HEK293 (cell line): ENCODE results near the gene ZNF579.

Experiments
- CTCF ChIA-PET: fragments of 350-600 bp; formaldehyde crosslinking; extraction: SDS; loops from one replicate; lab custom pipeline; 2021; ENCODE audit warnings: antibody characterized with exemption; lab: Yijun Ruan, JAX
- POLR2A ChIA-PET: fragments of 300-600 bp; formaldehyde crosslinking; extraction: SDS; loops from one replicate; lab custom pipeline; 2020; ENCODE audit warnings: antibody characterized with exemption, inconsistent platforms; lab: Yijun Ruan, JAX
- H3K27ac ChIP-seq: fragments of 200-500 bp; sonication (Bioruptor generic); 2 replicates; pipeline ENCODE4 v1.5.1; 2014; ENCODE audit warnings: low read depth, low read length, control low read depth, inconsistent platforms; ENCODE audit errors: extremely low read depth
- H3K36me3 ChIP-seq, 2 experiments: fragments of 200-500 bp in 1 of 2; sonication (Bioruptor generic) in 1 of 2; 1 replicate in 1 of 2; 2 replicates in 1 of 2; pipeline ENCODE4 v1.5.1; 2014 to 2017; ENCODE audit warnings: inconsistent platforms in 2 of 2, low read length in 2 of 2; ENCODE audit not compliant: control insufficient read depth in 2 of 2, insufficient read depth in 1 of 2
- H3K4me1 ChIP-seq: fragments of 200-500 bp; sonication (Bioruptor generic); 2 replicates; pipeline ENCODE4 v1.5.1; 2014; ENCODE audit warnings: mild to moderate bottlenecking, low read length, inconsistent platforms; ENCODE audit not compliant: control insufficient read depth, insufficient read depth
- H3K4me3 ChIP-seq: 2 replicates; pipeline ENCODE4 v1.5.1; 2011; ENCODE audit warnings: low read depth, mild to moderate bottlenecking, control low read depth, low read length, moderate library complexity
- H3K9me3 ChIP-seq: fragments of 200-500 bp; sonication (Bioruptor generic); 2 replicates; pipeline ENCODE4 v1.5.1; 2014; ENCODE audit warnings: low read depth, low read length, inconsistent platforms; ENCODE audit not compliant: control insufficient read depth, insufficient read depth
- KLF8 ChIP-seq: fragments of 450-650 bp; formaldehyde crosslinking; IDR thresholded peaks from 2 replicates; pipeline ENCODE4 v1.5.1; 2016; ENCODE audit warnings: missing biosample characterization, missing genetic modification characterization
- RBAK ChIP-seq: fragments of 450-650 bp; formaldehyde crosslinking; IDR thresholded peaks from 2 replicates; pipeline ENCODE4 v1.5.1; 2016; ENCODE audit warnings: missing biosample characterization, missing genetic modification characterization
- WT1 ChIP-seq: fragments of 450-650 bp; formaldehyde crosslinking; IDR thresholded peaks from 2 replicates; pipeline ENCODE4 v1.5.1; 2016; ENCODE audit warnings: missing biosample characterization, missing genetic modification characterization
- YY2 ChIP-seq: fragments of 450-650 bp; formaldehyde crosslinking; IDR thresholded peaks from 2 replicates; pipeline ENCODE4 v1.5.1; 2016; ENCODE audit warnings: missing biosample characterization, missing genetic modification characterization
- ZBTB1 ChIP-seq: fragments of 450-650 bp; formaldehyde crosslinking; IDR thresholded peaks from 2 replicates; pipeline ENCODE4 v1.5.1; 2016; ENCODE audit warnings: missing biosample characterization, missing genetic modification characterization
- ZFHX2 ChIP-seq: fragments of 450-650 bp; formaldehyde crosslinking; conservative IDR thresholded peaks from 2 replicates; pipeline ENCODE4 v1.5.1; 2016; ENCODE audit warnings: missing biosample characterization, missing genetic modification characterization
- ZNF24 ChIP-seq: fragments of 450-650 bp; formaldehyde crosslinking; IDR thresholded peaks from 2 replicates; pipeline ENCODE4 v1.5.1; 2016; ENCODE audit warnings: missing biosample characterization, missing genetic modification characterization
- ZNF266 ChIP-seq: fragments of 450-650 bp; formaldehyde crosslinking; IDR thresholded peaks from 2 replicates; pipeline ENCODE4 v1.5.1; 2016; ENCODE audit warnings: missing biosample characterization, missing genetic modification characterization, low read depth
- ZNF302 ChIP-seq: fragments of 450-650 bp; formaldehyde crosslinking; IDR thresholded peaks from 2 replicates; pipeline ENCODE4 v1.5.1; 2016; ENCODE audit warnings: missing biosample characterization, missing genetic modification characterization, low read depth
- ZNF48 ChIP-seq: fragments of 450-650 bp; formaldehyde crosslinking; IDR thresholded peaks from 2 replicates; pipeline ENCODE4 v1.5.1; 2016; ENCODE audit warnings: missing biosample characterization, missing genetic modification characterization
- ZNF521 ChIP-seq: fragments of 450-650 bp; formaldehyde crosslinking; IDR thresholded peaks from 2 replicates; pipeline ENCODE4 v1.5.1; 2017; ENCODE audit warnings: missing biosample characterization, mild to moderate bottlenecking, missing genetic modification characterization
- ZNF558 ChIP-seq: fragments of 450-650 bp; formaldehyde crosslinking; IDR thresholded peaks from 2 replicates; pipeline ENCODE4 v1.5.1; 2016; ENCODE audit warnings: missing biosample characterization, missing genetic modification characterization
- ZNF624 ChIP-seq: fragments of 450-650 bp; formaldehyde crosslinking; IDR thresholded peaks from 2 replicates; pipeline ENCODE4 v1.5.1; 2017; ENCODE audit warnings: missing biosample characterization, missing genetic modification characterization
- ZNF629 ChIP-seq: fragments of 450-650 bp; formaldehyde crosslinking; IDR thresholded peaks from 2 replicates; pipeline ENCODE4 v1.5.1; 2017; ENCODE audit warnings: missing biosample characterization, missing genetic modification characterization
- ZNF658 ChIP-seq: fragments of 450-650 bp; formaldehyde crosslinking; IDR thresholded peaks from 2 replicates; pipeline ENCODE4; 2016; ENCODE audit warnings: missing biosample characterization, missing genetic modification characterization
- ZNF791 ChIP-seq: fragments of 450-650 bp; formaldehyde crosslinking; IDR thresholded peaks from 2 replicates; pipeline ENCODE4 v1.5.1; 2016; ENCODE audit warnings: missing biosample characterization, missing genetic modification characterization
- TF ChIP-seq, protein P1 (sequence below): fragments of 450-650 bp; formaldehyde crosslinking; IDR thresholded peaks from 2 replicates; pipeline ENCODE4 v1.5.1; 2016; ENCODE audit warnings: missing biosample characterization, missing genetic modification characterization
- TF ChIP-seq, protein P2 (sequence below): fragments of 450-650 bp; formaldehyde crosslinking; conservative IDR thresholded peaks from 2 replicates; pipeline ENCODE4 v1.5.1; 2016; ENCODE audit warnings: low read depth, missing biosample characterization, missing genetic modification characterization
- TF ChIP-seq, protein P3 (sequence below): fragments of 450-650 bp; formaldehyde crosslinking; IDR thresholded peaks from 2 replicates; pipeline ENCODE4 v1.5.1; 2016; ENCODE audit warnings: missing biosample characterization, missing genetic modification characterization

Gene ZNF579

DNA sequence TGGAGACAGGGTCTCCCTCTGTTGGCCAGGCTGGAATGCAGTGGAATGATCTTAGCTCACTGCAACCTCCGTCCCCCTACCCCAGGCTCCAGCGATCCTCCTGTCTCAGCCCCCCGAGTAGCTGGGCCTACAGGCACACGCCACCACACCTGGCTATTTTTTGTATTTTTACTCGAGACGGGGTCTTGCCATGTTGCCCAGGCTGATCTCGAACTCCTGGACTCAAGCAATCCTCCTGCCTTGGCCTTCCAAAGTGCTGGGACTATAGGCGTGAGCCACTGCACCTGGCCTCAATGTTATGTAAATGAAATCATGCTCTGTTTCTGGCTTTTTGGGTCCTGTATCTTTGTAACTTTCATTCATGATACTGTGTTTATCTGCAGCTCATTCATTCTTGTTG lies 8.1 kb upstream of the ZNF579 start:
- Histone ChIP-seq H3K4me1 (peaks cover 11% of the 10 kb centered on the region), H3K27ac (no peak overlapping the region), H3K36me3 (peaks cover under 1 to 9% of the 10 kb centered on the region in 2 experiments; a peak in 2 of 3 replicates), H3K9me3 (no peaks in the 10 kb centered on the region), H3K4me3 (no peak overlapping the region)
- POLR2A ChIA-PET: interaction anchor here (0.7 to 6.9 kb wide), 6 partner anchors 10 to 384 kb away, joined by 3 to 71 read pairs (median 4); partner anchors contain the start of genes FIZ1, U2AF2, ZNF524 and ZNF865
- CTCF ChIA-PET: interaction anchor here (0.6 to 1.9 kb wide), 4 partner anchors 16 to 122 kb away, joined by 3 to 6 read pairs (median 4); no protein-coding TSS in a partner anchor
- TF ChIP-seq ZNF629 (tag by site-specific recombination) (no peak), ZNF791 (tag by site-specific recombination) (no peak), ZNF24 (tag by site-specific recombination) (no peak), ZBTB1 (tag by site-specific recombination) (no peak), ZNF302 (tag by site-specific recombination) (no peak), ZNF558 (no peak), ZFHX2 (tag by site-specific recombination) (no peak), ZNF48 (tag by site-specific recombination) (no peak), ZNF266 (tag by site-specific recombination) (no peak), RBAK (tag by site-specific recombination) (no peak), ZNF521 (no peak), ZNF624 (tag by site-specific recombination) (no peak), KLF8 (tag by site-specific recombination) (no peak), WT1 (tag by site-specific recombination) (no peak), ZNF658 (tag by site-specific recombination) (no peak), YY2 (tag by site-specific recombination) (no peak)
- TF ChIP-seq, protein P1, sequence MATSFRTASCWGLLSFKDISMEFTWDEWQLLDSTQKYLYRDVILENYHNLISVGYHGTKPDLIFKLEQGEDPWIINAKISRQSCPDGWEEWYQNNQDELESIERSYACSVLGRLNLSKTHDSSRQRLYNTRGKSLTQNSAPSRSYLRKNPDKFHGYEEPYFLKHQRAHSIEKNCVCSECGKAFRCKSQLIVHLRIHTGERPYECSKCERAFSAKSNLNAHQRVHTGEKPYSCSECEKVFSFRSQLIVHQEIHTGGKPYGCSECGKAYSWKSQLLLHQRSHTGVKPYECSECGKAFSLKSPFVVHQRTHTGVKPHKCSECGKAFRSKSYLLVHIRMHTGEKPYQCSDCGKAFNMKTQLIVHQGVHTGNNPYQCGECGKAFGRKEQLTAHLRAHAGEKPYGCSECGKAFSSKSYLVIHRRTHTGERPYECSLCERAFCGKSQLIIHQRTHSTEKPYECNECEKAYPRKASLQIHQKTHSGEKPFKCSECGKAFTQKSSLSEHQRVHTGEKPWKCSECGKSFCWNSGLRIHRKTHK (tag by site-specific recombination): no peak
- TF ChIP-seq, protein P2, sequence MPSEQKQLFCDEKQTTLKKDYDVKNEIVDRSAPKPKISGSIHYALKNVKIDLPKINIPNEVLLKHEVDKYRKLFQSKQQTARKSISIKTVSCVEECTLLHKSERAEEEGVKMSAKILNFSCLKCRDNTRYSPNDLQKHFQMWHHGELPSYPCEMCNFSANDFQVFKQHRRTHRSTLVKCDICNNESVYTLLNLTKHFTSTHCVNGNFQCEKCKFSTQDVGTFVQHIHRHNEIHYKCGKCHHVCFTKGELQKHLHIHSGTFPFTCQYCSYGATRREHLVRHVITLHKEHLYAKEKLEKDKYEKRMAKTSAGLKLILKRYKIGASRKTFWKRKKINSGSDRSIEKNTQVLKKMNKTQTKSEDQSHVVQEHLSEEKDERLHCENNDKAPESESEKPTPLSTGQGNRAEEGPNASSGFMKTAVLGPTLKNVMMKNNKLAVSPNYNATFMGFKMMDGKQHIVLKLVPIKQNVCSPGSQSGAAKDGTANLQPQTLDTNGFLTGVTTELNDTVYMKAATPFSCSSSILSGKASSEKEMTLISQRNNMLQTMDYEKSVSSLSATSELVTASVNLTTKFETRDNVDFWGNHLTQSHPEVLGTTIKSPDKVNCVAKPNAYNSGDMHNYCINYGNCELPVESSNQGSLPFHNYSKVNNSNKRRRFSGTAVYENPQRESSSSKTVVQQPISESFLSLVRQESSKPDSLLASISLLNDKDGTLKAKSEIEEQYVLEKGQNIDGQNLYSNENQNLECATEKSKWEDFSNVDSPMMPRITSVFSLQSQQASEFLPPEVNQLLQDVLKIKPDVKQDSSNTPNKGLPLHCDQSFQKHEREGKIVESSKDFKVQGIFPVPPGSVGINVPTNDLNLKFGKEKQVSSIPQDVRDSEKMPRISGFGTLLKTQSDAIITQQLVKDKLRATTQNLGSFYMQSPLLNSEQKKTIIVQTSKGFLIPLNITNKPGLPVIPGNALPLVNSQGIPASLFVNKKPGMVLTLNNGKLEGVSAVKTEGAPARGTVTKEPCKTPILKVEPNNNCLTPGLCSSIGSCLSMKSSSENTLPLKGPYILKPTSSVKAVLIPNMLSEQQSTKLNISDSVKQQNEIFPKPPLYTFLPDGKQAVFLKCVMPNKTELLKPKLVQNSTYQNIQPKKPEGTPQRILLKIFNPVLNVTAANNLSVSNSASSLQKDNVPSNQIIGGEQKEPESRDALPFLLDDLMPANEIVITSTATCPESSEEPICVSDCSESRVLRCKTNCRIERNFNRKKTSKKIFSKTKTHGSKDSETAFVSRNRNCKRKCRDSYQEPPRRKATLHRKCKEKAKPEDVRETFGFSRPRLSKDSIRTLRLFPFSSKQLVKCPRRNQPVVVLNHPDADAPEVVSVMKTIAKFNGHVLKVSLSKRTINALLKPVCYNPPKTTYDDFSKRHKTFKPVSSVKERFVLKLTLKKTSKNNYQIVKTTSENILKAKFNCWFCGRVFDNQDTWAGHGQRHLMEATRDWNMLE (tag by site-specific recombination): no peak
- TF ChIP-seq, protein P3, sequence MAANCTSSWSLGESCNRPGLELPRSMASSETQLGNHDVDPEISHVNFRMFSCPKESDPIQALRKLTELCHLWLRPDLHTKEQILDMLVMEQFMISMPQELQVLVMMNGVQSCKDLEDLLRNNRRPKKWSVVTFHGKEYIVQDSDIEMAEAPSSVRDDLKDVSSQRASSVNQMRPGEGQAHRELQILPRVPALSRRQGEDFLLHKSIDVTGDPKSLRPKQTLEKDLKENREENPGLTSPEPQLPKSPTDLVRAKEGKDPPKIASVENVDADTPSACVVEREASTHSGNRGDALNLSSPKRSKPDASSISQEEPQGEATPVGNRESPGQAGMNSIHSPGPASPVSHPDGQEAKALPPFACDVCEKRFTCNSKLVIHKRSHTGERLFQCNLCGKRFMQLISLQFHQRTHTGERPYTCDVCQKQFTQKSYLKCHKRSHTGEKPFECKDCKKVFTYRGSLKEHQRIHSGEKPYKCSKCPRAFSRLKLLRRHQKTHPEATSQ (tag by site-specific recombination): no peak
